ENCODE measurements around the gene SON.

Gene SON

DNA sequence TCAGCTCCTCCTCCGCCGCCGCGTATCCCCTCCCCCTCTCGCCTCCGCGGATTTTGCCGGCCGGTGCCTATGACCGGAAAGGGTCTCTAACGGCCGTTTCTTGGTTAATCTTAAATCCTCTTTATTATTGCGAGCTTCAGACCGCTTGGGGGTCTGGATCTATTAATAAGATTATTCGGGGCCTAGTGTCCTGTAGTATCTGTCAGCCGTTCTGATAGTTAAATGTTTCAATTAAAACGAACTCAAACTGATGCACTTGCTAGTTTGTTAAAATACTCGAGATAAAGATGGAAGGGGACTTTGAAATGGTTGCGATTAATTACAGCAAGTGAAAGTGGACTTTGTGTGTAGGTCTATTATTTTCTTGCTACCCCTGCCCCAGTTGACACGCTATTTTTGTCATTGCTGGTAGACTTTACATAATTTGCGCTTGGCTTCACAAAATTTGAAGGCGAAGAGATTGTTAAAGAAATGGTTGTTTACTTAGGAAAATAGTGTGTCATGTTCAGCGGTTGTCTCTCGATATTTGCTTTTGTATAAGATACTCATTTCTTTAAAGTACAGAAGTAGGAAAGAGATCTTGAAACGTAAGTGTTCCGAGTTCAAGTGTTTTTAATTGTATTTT lies 779 bp downstream of the SON start:
- H3K4me3 ChIP-seq (ENCODE audit: low read length in 2 of 2) = peak overlapping the region; percentile 69 to 89
- H2BK5ac ChIP-seq (ENCODE audit: low read length) = no peak overlapping the region
- no peak overlapping the region for H4K8ac ChIP-seq (ENCODE audit: low read depth, low read length)
- H3K79me1 ChIP-seq (ENCODE audit: low read depth, low read length) = no peaks in the 10 kb centered on the region
- no peak overlapping the region for H3K14ac ChIP-seq (ENCODE audit: low read length)
- peak overlapping the region; percentile 38 for H3K4me2 ChIP-seq (ENCODE audit: insufficient read depth, low read length, poor library complexity, severe bottlenecking)
- DNase-seq (ENCODE audit: low spot score) = no peak
- peak overlapping the region; percentile 85 for H2AFZ ChIP-seq (ENCODE audit: low read length)
- H2BK15ac ChIP-seq (ENCODE audit: low read length) = no peak overlapping the region
- H2BK12ac ChIP-seq (ENCODE audit: low read length) = no peak overlapping the region
- H2BK120ac ChIP-seq (ENCODE audit: low read depth, low read length) = no peak overlapping the region
- no peak overlapping the region for H2AK5ac ChIP-seq (ENCODE audit: low read depth, low read length)
- no peaks in the 10 kb centered on the region for H3K27me3 ChIP-seq (ENCODE audit: control insufficient read depth in 3 of 3, insufficient read depth in 3 of 3, low read depth in 1 of 3, low read length in 3 of 3)
- peak overlapping the region; percentile 92 for H3K27ac ChIP-seq (replicated peaks; ENCODE audit: low read length)
- no peak overlapping the region for H3K9ac ChIP-seq (ENCODE audit: low read depth, low read length, poor library complexity)
- H3K23ac ChIP-seq (ENCODE audit: low read depth, low read length, poor library complexity) = no peak overlapping the region
- peaks cover 0 to 10% of the 10 kb centered on the region in 2 donors for H3K4me1 ChIP-seq (ENCODE audit: control insufficient read depth in 2 of 2, insufficient read depth in 1 of 2, low read depth in 1 of 2, low read length in 2 of 2)
- no peak overlapping the region for H3K4ac ChIP-seq (ENCODE audit: low read length)
- H3K18ac ChIP-seq (ENCODE audit: low read length) = peak overlapping the region; percentile 82
- no CpG with 5 or more reads among the region's 26 CpGs for whole genome bisulfite sequencing, 2 donors (ENCODE audit: extremely low coverage in 2 of 2, insufficient read length in 2 of 2, insufficient replicate concordance in 1 of 2)
- peaks cover 0 to 2% of the 10 kb centered on the region in 2 donors for H3K9me3 ChIP-seq (replicated peaks in 1 of 2; ENCODE audit: control insufficient read depth in 2 of 2, insufficient read depth in 1 of 2, low read depth in 1 of 2, low read length in 2 of 2)
- H3K36me3 ChIP-seq (replicated peaks in 1 of 2; ENCODE audit: control insufficient read depth in 2 of 2, insufficient read depth in 2 of 2, low read length in 2 of 2) = peaks cover 5 to 50% of the 10 kb centered on the region in 2 donors
- no peak overlapping the region for H4K91ac ChIP-seq (ENCODE audit: low read depth, low read length, poor library complexity)

DNA sequence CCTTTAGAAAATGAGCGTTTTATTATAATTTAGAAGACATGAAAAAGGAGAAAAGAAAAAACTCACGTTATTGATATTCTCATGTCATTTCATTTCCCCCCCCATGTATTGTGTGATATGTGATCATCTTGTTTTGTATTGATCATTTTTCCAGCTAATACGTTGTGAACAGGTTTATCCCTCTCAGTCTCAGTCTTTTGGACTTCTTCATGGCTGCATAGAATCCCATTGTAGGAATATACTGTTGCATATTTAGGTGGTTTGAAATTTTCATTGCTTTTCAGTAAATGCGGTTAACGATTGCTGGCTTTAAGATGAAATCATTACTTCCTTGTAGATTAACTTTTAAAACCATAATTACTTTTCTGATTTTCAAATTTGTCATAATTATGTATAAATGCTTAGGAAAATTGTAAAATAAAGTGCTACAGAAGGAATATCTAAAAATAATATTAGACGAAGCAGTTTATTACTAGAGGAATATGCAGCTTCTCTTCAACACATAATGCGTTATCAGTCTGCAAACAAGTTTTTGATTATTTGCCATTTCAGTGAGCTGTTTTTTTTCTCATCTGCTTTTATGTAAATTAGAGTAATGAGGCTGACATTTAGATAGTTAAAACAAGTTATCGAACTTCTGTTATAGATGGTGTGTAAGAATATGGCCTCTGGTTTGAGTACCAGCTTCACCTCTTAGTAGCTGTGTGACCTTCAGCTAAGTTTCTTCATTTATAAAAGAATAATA lies 1.8 kb downstream of the SON start:
- H3K27ac ChIP-seq (replicated peaks; ENCODE audit: low read length) = no peak overlapping the region
- no CpG with 5 or more reads among the region's 8 CpGs for WGBS, 2 donors (ENCODE audit: extremely low coverage in 2 of 2, insufficient read length in 2 of 2, insufficient replicate concordance in 1 of 2)

DNA sequence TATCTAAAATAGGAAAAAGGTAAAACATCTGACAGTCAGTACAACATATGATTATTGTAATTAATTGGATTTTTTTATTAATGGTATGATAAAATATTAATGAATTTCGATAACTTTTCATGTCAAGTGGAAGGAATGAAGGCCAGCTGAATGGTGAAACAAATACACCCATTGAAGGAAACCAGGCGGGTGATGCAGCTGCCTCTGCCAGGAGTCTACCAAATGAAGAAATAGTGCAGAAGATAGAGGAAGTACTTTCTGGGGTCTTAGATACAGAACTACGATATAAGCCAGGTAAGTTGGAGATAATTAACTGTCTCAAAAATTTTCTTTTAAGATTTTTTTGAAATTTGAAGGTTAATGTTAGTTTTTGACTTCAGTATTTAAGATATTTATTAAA lies 3.2 kb downstream of the SON start:
- Histone ChIP-seq H3K27me3 (ENCODE audit: control insufficient read depth in 3 of 3, insufficient read depth in 3 of 3, low read depth in 1 of 3, low read length in 3 of 3) (no peaks in the 10 kb centered on the region), H4K91ac (ENCODE audit: low read depth, low read length, poor library complexity) (no peak overlapping the region), H3K14ac (ENCODE audit: low read length) (no peak overlapping the region), H2AFZ (ENCODE audit: low read length) (no peak overlapping the region), H3K79me1 (ENCODE audit: low read depth, low read length) (peaks cover 9% of the 10 kb centered on the region), H3K18ac (ENCODE audit: low read length) (no peak overlapping the region), H3K23ac (ENCODE audit: low read depth, low read length, poor library complexity) (no peak overlapping the region), H2BK15ac (ENCODE audit: low read length) (no peak overlapping the region), H2BK5ac (ENCODE audit: low read length) (no peak overlapping the region), H3K4me2 (ENCODE audit: insufficient read depth, low read length, poor library complexity, severe bottlenecking) (no peak overlapping the region), H3K36me3 (replicated peaks in 1 of 2; ENCODE audit: control insufficient read depth in 2 of 2, insufficient read depth in 2 of 2, low read length in 2 of 2) (peaks cover 18 to 53% of the 10 kb centered on the region in 2 donors), H4K8ac (ENCODE audit: low read depth, low read length) (no peak overlapping the region), H3K27ac (replicated peaks; ENCODE audit: low read length) (no peak overlapping the region), H3K4ac (ENCODE audit: low read length) (no peak overlapping the region), H3K4me3 (ENCODE audit: low read length in 2 of 2) (no peak overlapping the region), H2BK120ac (ENCODE audit: low read depth, low read length) (no peak overlapping the region), H3K9ac (ENCODE audit: low read depth, low read length, poor library complexity) (no peak overlapping the region), H2AK5ac (ENCODE audit: low read depth, low read length) (no peak overlapping the region), H3K9me3 (replicated peaks in 1 of 2; ENCODE audit: control insufficient read depth in 2 of 2, insufficient read depth in 1 of 2, low read depth in 1 of 2, low read length in 2 of 2) (peaks cover 5 to 6% of the 10 kb centered on the region in 2 donors), H2BK12ac (ENCODE audit: low read length) (no peak overlapping the region), H3K4me1 (ENCODE audit: control insufficient read depth in 2 of 2, insufficient read depth in 1 of 2, low read depth in 1 of 2, low read length in 2 of 2) (peaks cover 0 to 7% of the 10 kb centered on the region in 2 donors)
- WGBS, 2 donors (ENCODE audit: extremely low coverage in 2 of 2, insufficient read length in 2 of 2, insufficient replicate concordance in 1 of 2) = 100% methylated on average over 1 of the region's 3 CpGs; no CpG with 5 or more reads in 1 of the 2 donors
- DNase-seq (ENCODE audit: low spot score) = no peak

More for the DNA sequence above, 1.8 kb downstream of the SON start:
- H3K14ac ChIP-seq (ENCODE audit: low read length) = no peak overlapping the region
- H2AK5ac ChIP-seq (ENCODE audit: low read depth, low read length) = no peak overlapping the region
- no peak overlapping the region for H3K23ac ChIP-seq (ENCODE audit: low read depth, low read length, poor library complexity)
- H3K4me1 ChIP-seq (ENCODE audit: control insufficient read depth in 2 of 2, insufficient read depth in 1 of 2, low read depth in 1 of 2, low read length in 2 of 2) = peaks cover 0 to 10% of the 10 kb centered on the region in 2 donors
- H3K9me3 ChIP-seq (replicated peaks in 1 of 2; ENCODE audit: control insufficient read depth in 2 of 2, insufficient read depth in 1 of 2, low read depth in 1 of 2, low read length in 2 of 2) = peaks cover 0 to 2% of the 10 kb centered on the region in 2 donors
- H4K8ac ChIP-seq (ENCODE audit: low read depth, low read length) = no peak overlapping the region
- H3K79me1 ChIP-seq (ENCODE audit: low read depth, low read length) = no peaks in the 10 kb centered on the region
- peak overlapping the region in 1 of 2 donors; percentile 69 for H3K4me3 ChIP-seq (ENCODE audit: low read length in 2 of 2)
- peaks cover 4 to 50% of the 10 kb centered on the region in 2 donors for H3K36me3 ChIP-seq (replicated peaks in 1 of 2; ENCODE audit: control insufficient read depth in 2 of 2, insufficient read depth in 2 of 2, low read length in 2 of 2)
- DNase-seq (ENCODE audit: low spot score) = no peak
- H3K18ac ChIP-seq (ENCODE audit: low read length) = no peak overlapping the region
- H2BK5ac ChIP-seq (ENCODE audit: low read length) = no peak overlapping the region
- no peak overlapping the region for H2BK15ac ChIP-seq (ENCODE audit: low read length)
- no peak overlapping the region for H2BK12ac ChIP-seq (ENCODE audit: low read length)
- no peak overlapping the region for H3K4ac ChIP-seq (ENCODE audit: low read length)
- no peak overlapping the region for H2BK120ac ChIP-seq (ENCODE audit: low read depth, low read length)
- H2AFZ ChIP-seq (ENCODE audit: low read length) = no peak overlapping the region
- H3K4me2 ChIP-seq (ENCODE audit: insufficient read depth, low read length, poor library complexity, severe bottlenecking) = no peak overlapping the region
- no peak overlapping the region for H3K9ac ChIP-seq (ENCODE audit: low read depth, low read length, poor library complexity)
- H3K27me3 ChIP-seq (ENCODE audit: control insufficient read depth in 3 of 3, insufficient read depth in 3 of 3, low read depth in 1 of 3, low read length in 3 of 3) = no peaks in the 10 kb centered on the region
- H4K91ac ChIP-seq (ENCODE audit: low read depth, low read length, poor library complexity) = no peak overlapping the region
